LoVo (cell line): ENCODE measurements around the gene CACNA2D3.

ENCODE experiments used
- DNase-seq: peaks from one replicate; pipeline ENCODE4 v3.0.0-alpha.2; 2016; ENCODE audit warnings: low spot score

Gene CACNA2D3

GRCh38 chr3:54850484-54851018 lies 728.2 kb downstream of the CACNA2D3 start:
- DNase-seq = no peak

- peak; percentile 64 for DNase-seq
These were observed 731.4 kb downstream of the CACNA2D3 start for GRCh38 chr3:54853573-54854404.

GRCh38 chr3:54856271-54856670 lies 733.9 kb downstream of the CACNA2D3 start:
- DNase-seq = no peak

GRCh38 chr3:54857343-54857742 lies 735.0 kb downstream of the CACNA2D3 start:
- DNase-seq = peak; percentile 22

GRCh38 chr3:54858093-54858785 lies 735.9 kb downstream of the CACNA2D3 start:
- no peak for DNase-seq

GRCh38 chr3:54859184-54859583 lies 736.8 kb downstream of the CACNA2D3 start:
- peak; percentile 20 for DNase-seq

GRCh38 chr3:54861248-54862067 lies 739.1 kb downstream of the CACNA2D3 start:
- no peak for DNase-seq

GRCh38 chr3:54862526-54862925 lies 740.2 kb downstream of the CACNA2D3 start:
- no peak for DNase-seq

GRCh38 chr3:54863366-54863765 lies 741.0 kb downstream of the CACNA2D3 start:
- no peak for DNase-seq

GRCh38 chr3:54863786-54864185 lies 741.4 kb downstream of the CACNA2D3 start:
- no peak for DNase-seq

GRCh38 chr3:54865316-54865715 lies 743.0 kb downstream of the CACNA2D3 start:
- no peak for DNase-seq

GRCh38 chr3:54866251-54866650 lies 743.9 kb downstream of the CACNA2D3 start:
- DNase-seq = no peak

GRCh38 chr3:54870423-54870822 lies 748.1 kb downstream of the CACNA2D3 start:
- DNase-seq = peak; percentile 33

GRCh38 chr3:54871867-54872266 lies 749.5 kb downstream of the CACNA2D3 start:
- DNase-seq = no peak

GRCh38 chr3:54873059-54874010 lies 751.0 kb downstream of the CACNA2D3 start:
- no peak for DNase-seq

GRCh38 chr3:54874816-54875556 lies 752.6 kb downstream of the CACNA2D3 start:
- DNase-seq = no peak

- no peak for DNase-seq
These were observed 753.4 kb downstream of the CACNA2D3 start for GRCh38 chr3:54875596-54876268.

GRCh38 chr3:54876694-54877093 lies 754.3 kb downstream of the CACNA2D3 start:
- no peak for DNase-seq

- no peak for DNase-seq
These were observed 755.4 kb downstream of the CACNA2D3 start for GRCh38 chr3:54877730-54878129.

- no peak for DNase-seq
These were observed 755.8 kb downstream of the CACNA2D3 start for GRCh38 chr3:54878145-54878544.
